Measurements from ENCODE around the gene MMP20.

The MMP20 gene

GRCh38 chr11:102591160-102591718, 33.9 kb downstream of the MMP20 start:
- TF ChIP-seq FOXM1 (IDR thresholded peaks at IDR 0.05; ENCODE audit: borderline replicate concordance, low read depth) (no peak), ZBTB7A (IDR thresholded peaks at IDR 0.05; ENCODE audit: low read depth) (no peak), REST (IDR thresholded peaks at IDR 0.05; ENCODE audit: low read depth) (no peak), USF1 (IDR thresholded peaks at IDR 0.05) (no peak), NFIC (IDR thresholded peaks at IDR 0.05) (no peak), YY1 (IDR thresholded peaks at IDR 0.05; ENCODE audit: low read depth) (no peak), CEBPB (IDR thresholded peaks at IDR 0.05) (no peak), TCF12 (IDR thresholded peaks at IDR 0.05; ENCODE audit: low read depth) (no peak), EP300 (IDR thresholded peaks at IDR 0.05; ENCODE audit: borderline replicate concordance) (no peak), EGR1 (IDR thresholded peaks at IDR 0.05) (no peak), RAD21 (IDR thresholded peaks at IDR 0.05; ENCODE audit: low read depth) (no peak), TAF1 (IDR thresholded peaks at IDR 0.05; ENCODE audit: low read depth) (no peak), CREB1 (IDR thresholded peaks at IDR 0.05; ENCODE audit: low read depth) (no peak), TEAD4 (IDR thresholded peaks at IDR 0.05) (no peak)
- TF ChIP-seq, protein P1, sequence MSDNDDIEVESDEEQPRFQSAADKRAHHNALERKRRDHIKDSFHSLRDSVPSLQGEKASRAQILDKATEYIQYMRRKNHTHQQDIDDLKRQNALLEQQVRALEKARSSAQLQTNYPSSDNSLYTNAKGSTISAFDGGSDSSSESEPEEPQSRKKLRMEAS (IDR thresholded peaks at IDR 0.05) = no peak

GRCh38 chr11:102590276-102591049, 34.7 kb downstream of the MMP20 start:
- TF ChIP-seq USF1 (IDR thresholded peaks at IDR 0.05) = no peak
- TF ChIP-seq NFIC (IDR thresholded peaks at IDR 0.05) = no peak
- no peak for TF ChIP-seq EP300 (IDR thresholded peaks at IDR 0.05; ENCODE audit: borderline replicate concordance)
- no peak for TF ChIP-seq ZBTB7A (IDR thresholded peaks at IDR 0.05; ENCODE audit: low read depth)
- TF ChIP-seq TCF12 (IDR thresholded peaks at IDR 0.05; ENCODE audit: low read depth) = no peak
- TF ChIP-seq TAF1 (IDR thresholded peaks at IDR 0.05; ENCODE audit: low read depth) = no peak

DNA sequence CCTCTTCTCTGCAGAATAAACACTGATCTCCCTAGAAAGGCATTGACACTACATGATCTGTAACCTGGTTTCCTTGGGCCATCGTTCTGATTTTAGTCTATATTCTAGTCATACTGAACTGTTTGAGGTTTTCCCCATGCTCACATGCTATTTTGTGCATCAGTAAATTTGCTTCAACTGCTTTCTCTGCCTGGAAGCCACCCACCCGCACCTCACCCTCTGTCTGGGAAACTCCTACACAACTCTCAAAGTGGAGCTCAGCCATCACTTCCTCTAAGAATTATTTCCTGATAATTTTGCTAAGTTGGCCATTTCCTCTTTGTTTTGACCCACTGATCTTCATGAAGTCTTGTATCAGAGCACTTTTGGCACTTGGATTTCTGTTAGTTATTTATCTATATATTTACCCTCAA, 36.1 kb downstream of the MMP20 start:
- no peak for TF ChIP-seq EGR1 (IDR thresholded peaks at IDR 0.05)
- no peak for TF ChIP-seq NFIC (IDR thresholded peaks at IDR 0.05)
- no peak for TF ChIP-seq REST (IDR thresholded peaks at IDR 0.05; ENCODE audit: low read depth)
- no peak for TF ChIP-seq CEBPB (IDR thresholded peaks at IDR 0.05)
- TF ChIP-seq, protein P1 (IDR thresholded peaks at IDR 0.05) = no peak
- TF ChIP-seq TEAD4 (IDR thresholded peaks at IDR 0.05) = no peak
- TF ChIP-seq EP300 (IDR thresholded peaks at IDR 0.05; ENCODE audit: borderline replicate concordance) = no peak
- TF ChIP-seq TCF12 (IDR thresholded peaks at IDR 0.05; ENCODE audit: low read depth) = no peak
- TF ChIP-seq CREB1 (IDR thresholded peaks at IDR 0.05; ENCODE audit: low read depth) = no peak
- no peak for TF ChIP-seq ZBTB7A (IDR thresholded peaks at IDR 0.05; ENCODE audit: low read depth)
- no peak for TF ChIP-seq TAF1 (IDR thresholded peaks at IDR 0.05; ENCODE audit: low read depth)
- no peak for TF ChIP-seq YY1 (IDR thresholded peaks at IDR 0.05; ENCODE audit: low read depth)
- TF ChIP-seq FOXM1 (IDR thresholded peaks at IDR 0.05; ENCODE audit: borderline replicate concordance, low read depth) = no peak
- TF ChIP-seq RAD21 (IDR thresholded peaks at IDR 0.05; ENCODE audit: low read depth) = no peak
- TF ChIP-seq USF1 (IDR thresholded peaks at IDR 0.05) = no peak

DNA sequence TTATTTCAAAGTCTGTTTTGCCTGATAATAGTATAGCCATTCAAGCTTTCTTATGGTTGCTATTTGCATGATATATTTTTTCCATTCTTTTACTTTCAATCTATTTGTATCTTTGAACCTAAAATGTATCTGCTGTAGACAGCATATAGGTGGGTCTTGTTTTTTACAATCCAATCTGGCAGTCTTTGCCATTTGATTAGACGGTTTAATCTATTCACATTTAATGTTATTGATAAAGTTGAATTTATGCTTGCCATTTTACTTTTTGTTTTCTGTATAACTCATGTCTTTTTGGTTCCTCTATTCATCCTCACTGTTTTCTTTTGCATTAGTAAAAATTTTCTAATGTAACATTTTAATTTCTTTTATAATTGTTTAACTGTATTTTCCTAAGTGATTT, 37.4 kb downstream of the MMP20 start:
- TF ChIP-seq TAF1 (IDR thresholded peaks at IDR 0.05; ENCODE audit: low read depth) (no peak), REST (IDR thresholded peaks at IDR 0.05; ENCODE audit: low read depth) (no peak), NFIC (IDR thresholded peaks at IDR 0.05) (no peak), TCF12 (IDR thresholded peaks at IDR 0.05; ENCODE audit: low read depth) (no peak), CEBPB (IDR thresholded peaks at IDR 0.05) (no peak), ZBTB7A (IDR thresholded peaks at IDR 0.05; ENCODE audit: low read depth) (no peak), EP300 (IDR thresholded peaks at IDR 0.05; ENCODE audit: borderline replicate concordance) (no peak), EGR1 (IDR thresholded peaks at IDR 0.05) (no peak), YY1 (IDR thresholded peaks at IDR 0.05; ENCODE audit: low read depth) (no peak), RAD21 (IDR thresholded peaks at IDR 0.05; ENCODE audit: low read depth) (no peak)
- TF ChIP-seq, protein P1 (IDR thresholded peaks at IDR 0.05) = no peak
